Lung (tissue), 12 donors: Measurements from ENCODE around the gene CACNA1C. TPM values are rescaled to one million over a fixed set of nuclear protein-coding genes. Genes with fewer than 3 reads are reported as not detected.

ENCODE experiments used
- ATAC-seq: fragments of 200-7000 bp; cut with Tn5 transposase; one replicate; pipeline ENCODE4 v1.9.1; 2020; ENCODE audit warnings: moderate number of reproducible peaks; ENCODE audit not compliant: insufficient read depth, low FRiP score
- DNase-seq, 3 donors: peaks; one replicate each; pipeline ENCODE4 v3.0.0-alpha.2; 2013 to 2017
- H3K27ac ChIP-seq, 2 donors: one replicate each; pipeline ENCODE4 v1.5.1; 2013; ENCODE audit warnings: mild to moderate bottlenecking in 2 of 2, moderate library complexity in 2 of 2, control low read depth in 1 of 2, inconsistent platforms in 1 of 2, low read depth in 1 of 2, low read length in 1 of 2
- H3K27me3 ChIP-seq, 3 donors: one replicate each; pipeline ENCODE4 v1.5.1; 2013; ENCODE audit warnings: low read length in 2 of 3; ENCODE audit not compliant: control insufficient read depth in 3 of 3, insufficient read depth in 3 of 3
- H3K36me3 ChIP-seq, 4 donors: one replicate each; pipeline ENCODE4 v1.5.1; 2013; ENCODE audit warnings: low read length in 4 of 4, mild to moderate bottlenecking in 1 of 4, moderate library complexity in 1 of 4; ENCODE audit not compliant: control insufficient read depth in 4 of 4, insufficient read depth in 4 of 4
- H3K4me1 ChIP-seq, 5 donors: one replicate each; pipeline ENCODE4 v1.5.1; 2013; ENCODE audit warnings: low read length in 5 of 5, mild to moderate bottlenecking in 2 of 5, moderate library complexity in 1 of 5; ENCODE audit not compliant: control insufficient read depth in 5 of 5, insufficient read depth in 5 of 5
- H3K4me3 ChIP-seq: one replicate; pipeline ENCODE4 v1.5.1; 2013; ENCODE audit warnings: mild to moderate bottlenecking, control low read depth, moderate library complexity
- H3K9ac ChIP-seq, 2 donors: one replicate each; pipeline ENCODE4 v1.5.1; 2013; ENCODE audit warnings: low read length in 2 of 2, control low read depth in 1 of 2; ENCODE audit not compliant: insufficient read depth in 1 of 2
- H3K9me3 ChIP-seq, 4 donors: one replicate each; pipeline ENCODE4 v1.5.1; 2013; ENCODE audit warnings: low read length in 3 of 4, mild to moderate bottlenecking in 1 of 4, moderate library complexity in 1 of 4; ENCODE audit not compliant: control insufficient read depth in 4 of 4, insufficient read depth in 3 of 4
- CTCF ChIP-seq: IDR thresholded peaks from 2 replicates; pipeline ENCODE4 v1.5.1; 2012; ENCODE audit warnings: mild to moderate bottlenecking; ENCODE audit errors: control extremely low read depth, extremely low read depth
- WGBS, 2 donors: extraction: QIAGEN DNeasy Blood & Tissue Kit; methylation state at CpG; one replicate each; pipeline ENCODE4 v1.1.7; 2013; 5-methylcytosine and 5-hydroxymethylcytosine counted together
- polyA plus RNA-seq, 2 donors: library from polyadenylated mRNA; stranded (reverse); fragments of 200-250 nt; gene quantifications; one replicate each; pipeline ENCODE4 v1.2.1, GENCODE V29; 2013
- total RNA-seq, 2 donors: library from RNA; depleted of rRNA in 1 of 2; stranded (reverse); fragments of >200 nt in 1 of 2; gene quantifications; one replicate each; pipeline ENCODE4 v1.2.1, GENCODE V29; 2014 to 2021
- donor health status: control.
- donor health status: control.
- donor health status: Bipolar disorder and iron deficiency.
- donor health status: healthy.
- donor health status: DM: yes; HTN: yes; CAD: no.

The CACNA1C gene
- total and polyA plus RNA-seq, 4 donors: 3.2 to 17.5 (median 7.5) TPM

GRCh38 chr12:2306012-2306411, 253.2 kb downstream of the CACNA1C start:
- peak overlapping the region in 1 of 2 donors; percentile 20 for H3K9ac ChIP-seq

GRCh38 chr12:2306735-2307134, 253.9 kb downstream of the CACNA1C start:
- Histone ChIP-seq H3K9me3 (no peaks in the 10 kb centered on the region), H3K36me3 (no peaks in the 10 kb centered on the region), H3K27me3 (peaks cover 0 to 3% (median 0%) of the 10 kb centered on the region in 3 donors), H3K4me1 (peaks cover 4 to 22% (median 9%) of the 10 kb centered on the region in 5 donors), H3K4me3 (no peak overlapping the region), H3K9ac (no peak overlapping the region), H3K27ac (peak overlapping the region in 1 of 2 donors; percentile 36)
- no peak for TF ChIP-seq CTCF
- DNase-seq (no peak), ATAC-seq (no peak)
- 37 to 59% methylated on average over 4 of the region's 4 CpGs for WGBS, 2 donors

More at GRCh38 chr12:2306012-2306411, 253.2 kb downstream of the CACNA1C start:
- Histone ChIP-seq H3K4me1 (peaks cover 0 to 15% (median 4%) of the 10 kb centered on the region in 5 donors), H3K4me3 (no peak overlapping the region), H3K9me3 (no peaks in the 10 kb centered on the region), H3K27me3 (peaks cover 0 to 3% (median 0%) of the 10 kb centered on the region in 3 donors), H3K36me3 (no peaks in the 10 kb centered on the region), H3K27ac (peak overlapping the region in 1 of 2 donors; percentile 30)
- WGBS, 2 donors: 29 to 64% methylated on average over 3 of the region's 3 CpGs
- no peak for DNase-seq
- TF ChIP-seq CTCF: no peak
- ATAC-seq: no peak

GRCh38 chr12:2307550-2307949, 254.8 kb downstream of the CACNA1C start:
- Histone ChIP-seq H3K36me3 (no peaks in the 10 kb centered on the region), H3K27me3 (peaks cover 0 to 2% (median 0%) of the 10 kb centered on the region in 3 donors), H3K4me1 (peaks cover 8 to 22% (median 9%) of the 10 kb centered on the region in 5 donors), H3K9ac (no peak overlapping the region), H3K27ac (no peak overlapping the region), H3K4me3 (no peak overlapping the region), H3K9me3 (no peaks in the 10 kb centered on the region)
- ATAC-seq (no peak), DNase-seq (no peak)
- WGBS, 2 donors: 66 to 67% methylated on average over 3 of the region's 3 CpGs
- TF ChIP-seq CTCF: no peak

- no peaks in the 10 kb centered on the region for H3K36me3 ChIP-seq
- TF ChIP-seq CTCF: no peak
- H3K4me1 ChIP-seq: peaks cover 0 to 22% (median 9%) of the 10 kb centered on the region in 5 donors
- WGBS, 2 donors: 42 to 71% methylated on average over 5 of the region's 5 CpGs
- no peaks in the 10 kb centered on the region for H3K27me3 ChIP-seq
- no peak overlapping the region for H3K27ac ChIP-seq
- no peak overlapping the region for H3K9ac ChIP-seq
- DNase-seq (no peak), ATAC-seq (no peak)
- H3K4me3 ChIP-seq: no peak overlapping the region
- H3K9me3 ChIP-seq: peaks cover 0 to 2% (median 0%) of the 10 kb centered on the region in 4 donors
Measured at GRCh38 chr12:2309647-2310046, 256.9 kb downstream of the CACNA1C start.
